CD4-positive, CD25-positive, alpha-beta regulatory T cell (primary cell): ENCODE results near the gene CACUL1. TPM values are rescaled to one million over a fixed set of nuclear protein-coding genes. Genes with fewer than 3 reads are reported as not detected.

Experiments
- ATAC-seq, 2 donors: fragments of 150-1000 bp; cut with Tn5 transposase; one replicate each; pipeline ENCODE4 v1.10.0; 2021; ENCODE audit warnings: low read depth in 2 of 2, moderate number of reproducible peaks in 2 of 2, moderate library complexity in 1 of 2
- DNase-seq, 3 donors: peaks; one replicate each; pipeline versions ENCODE4 v3.0.0 to v3.0.0-alpha.2; 2012 to 2022; ENCODE audit warnings: mixed read lengths in 1 of 3
- H3K27ac ChIP-seq: one replicate; pipeline ENCODE4 v1.7.0; 2013; ENCODE audit warnings: mild to moderate bottlenecking, low read length; ENCODE audit not compliant: insufficient read depth, poor library complexity, severe bottlenecking
- H3K27me3 ChIP-seq: one replicate; pipeline ENCODE4 v1.7.0; 2013; ENCODE audit warnings: low read length; ENCODE audit not compliant: control insufficient read depth, insufficient read depth
- H3K36me3 ChIP-seq: one replicate; pipeline ENCODE4 v1.7.0; 2013; ENCODE audit warnings: mild to moderate bottlenecking, low read length, moderate library complexity; ENCODE audit not compliant: control insufficient read depth, insufficient read depth
- H3K4me1 ChIP-seq: 2 replicates; pipeline ENCODE4 v1.7.0; 2013; ENCODE audit warnings: mild to moderate bottlenecking, low read length; ENCODE audit not compliant: insufficient read depth, control insufficient read depth, poor library complexity, severe bottlenecking
- H3K4me3 ChIP-seq: one replicate; pipeline ENCODE4 v1.7.0; 2013; ENCODE audit warnings: low read depth, mild to moderate bottlenecking, low read length, moderate library complexity
- H3K9me3 ChIP-seq, 2 experiments: 1 replicate in 1 of 2; 2 replicates in 1 of 2; pipeline ENCODE4 v1.7.0; 2013; ENCODE audit warnings: low read length in 2 of 2, mild to moderate bottlenecking in 1 of 2, moderate library complexity in 1 of 2; ENCODE audit not compliant: control insufficient read depth in 2 of 2
- H3K27ac Mint-ChIP-seq, 3 donors: one replicate each; pipeline ENCODE4 v1.8.0; 2020 to 2022; ENCODE audit warnings: mild to moderate bottlenecking in 3 of 3, mixed read lengths in 3 of 3, moderate library complexity in 2 of 3
- H3K27me3 Mint-ChIP-seq: one replicate; pipeline ENCODE4 v1.8.0; 2022; ENCODE audit warnings: mild to moderate bottlenecking, mixed read lengths
- H3K36me3 Mint-ChIP-seq: one replicate; pipeline ENCODE4 v1.8.0; 2020; ENCODE audit warnings: mixed read lengths
- H3K4me1 Mint-ChIP-seq, 4 donors: one replicate each; pipeline ENCODE4 v1.8.0; 2020 to 2022; ENCODE audit warnings: mixed read lengths in 4 of 4, mild to moderate bottlenecking in 1 of 4
- H3K4me3 Mint-ChIP-seq, 4 donors: one replicate each; pipeline ENCODE4 v1.8.0; 2020 to 2022; ENCODE audit warnings: mild to moderate bottlenecking in 4 of 4, mixed read lengths in 4 of 4, moderate library complexity in 3 of 4
- H3K9me3 Mint-ChIP-seq, 7 donors: one replicate each; pipeline ENCODE4 v1.8.0; 2020 to 2022; ENCODE audit warnings: mixed read lengths in 7 of 7, mild to moderate bottlenecking in 3 of 7, moderate library complexity in 2 of 7
- polyA plus RNA-seq, 4 donors: library from polyadenylated mRNA; unstranded; fragments of 300-500 nt; fragmentation: Illumina TruSeq; gene quantifications; one replicate each; pipeline ENCODE4 v1.2.3, GENCODE V29; 2021
- total RNA-seq: library from RNA; stranded (reverse); gene quantifications from one replicate; pipeline ENCODE4 v1.2.3, GENCODE V29; 2022

The CACUL1 gene
- total and polyA plus RNA-seq, 5 donors from 2014 or later, result 23.4 to 31.4 (median 24.6) TPM

DNA sequence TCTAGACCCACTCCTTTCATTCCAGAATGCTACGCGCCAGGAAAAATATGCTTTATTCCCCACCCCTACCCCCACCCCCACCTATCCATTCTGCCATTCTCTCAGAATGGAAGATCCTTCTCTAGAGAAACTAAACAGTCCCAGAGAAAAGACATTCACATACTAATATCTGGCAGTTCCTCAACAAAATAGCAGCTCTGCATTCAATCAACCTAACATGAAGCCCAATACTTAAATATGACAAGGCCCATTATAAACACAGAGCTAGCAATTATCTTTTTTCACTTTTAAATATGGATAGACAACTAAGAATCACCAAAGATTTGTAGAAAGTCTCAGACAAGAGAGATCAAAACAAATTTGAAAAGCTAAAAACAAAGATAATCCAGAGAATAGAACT is 16.4 kb downstream of the CACUL1 start:
- Mint-ChIP-seq H3K4me1 (peaks cover 59 to 83% (median 71%) of the 10 kb centered on the region in 4 donors), H3K36me3 (no peaks in the 10 kb centered on the region), H3K27ac (peak overlapping the region in 1 of 3 donors; percentile 63), H3K9me3 (no peaks in the 10 kb centered on the region), H3K4me3 (no peak overlapping the region), H3K27me3 (no peaks in the 10 kb centered on the region)
- ATAC-seq (no peak), DNase-seq (no peak)
- no peaks in the 10 kb centered on the region for H3K9me3 ChIP-seq
- no peak overlapping the region for H3K4me3 ChIP-seq
- no peak overlapping the region for H3K27ac ChIP-seq
- H3K27me3 ChIP-seq, result no peaks in the 10 kb centered on the region
- H3K4me1 ChIP-seq, result peaks cover 20% of the 10 kb centered on the region
- H3K36me3 ChIP-seq, result no peaks in the 10 kb centered on the region

GRCh38 chr10:118737603-118738302 is 17.0 kb downstream of the CACUL1 start:
- peaks cover 27% of the 10 kb centered on the region for H3K4me1 ChIP-seq
- Mint-ChIP-seq H3K27ac (peak overlapping the region in 1 of 3 donors; percentile 63), H3K9me3 (no peaks in the 10 kb centered on the region), H3K36me3 (no peaks in the 10 kb centered on the region), H3K4me1 (peaks cover 58 to 86% (median 72%) of the 10 kb centered on the region in 4 donors), H3K27me3 (no peaks in the 10 kb centered on the region), H3K4me3 (no peak overlapping the region)
- no peak overlapping the region for H3K4me3 ChIP-seq
- no peaks in the 10 kb centered on the region for H3K9me3 ChIP-seq
- no peak overlapping the region for H3K27ac ChIP-seq
- no peaks in the 10 kb centered on the region for H3K36me3 ChIP-seq
- ATAC-seq (no peak), DNase-seq (no peak)
- no peaks in the 10 kb centered on the region for H3K27me3 ChIP-seq

- H3K4me1 Mint-ChIP-seq, result peaks cover 68 to 94% (median 80%) of the 10 kb centered on the region in 4 donors
- DNase-seq, result no peak
- no peak for ATAC-seq
- H3K27ac Mint-ChIP-seq, result peak overlapping the region in 1 of 3 donors; percentile 73
- no peak overlapping the region for H3K4me3 Mint-ChIP-seq
- Histone ChIP-seq H3K36me3 (no peaks in the 10 kb centered on the region), H3K4me1 (peaks cover 51% of the 10 kb centered on the region), H3K27ac (no peak overlapping the region), H3K9me3 (no peaks in the 10 kb centered on the region), H3K4me3 (no peak overlapping the region), H3K27me3 (no peaks in the 10 kb centered on the region)
- no peaks in the 10 kb centered on the region for H3K36me3 Mint-ChIP-seq
- no peaks in the 10 kb centered on the region for H3K9me3 Mint-ChIP-seq
- H3K27me3 Mint-ChIP-seq, result no peaks in the 10 kb centered on the region
Measured at GRCh38 chr10:118735294-118735693, 19.5 kb downstream of the CACUL1 start.

DNA sequence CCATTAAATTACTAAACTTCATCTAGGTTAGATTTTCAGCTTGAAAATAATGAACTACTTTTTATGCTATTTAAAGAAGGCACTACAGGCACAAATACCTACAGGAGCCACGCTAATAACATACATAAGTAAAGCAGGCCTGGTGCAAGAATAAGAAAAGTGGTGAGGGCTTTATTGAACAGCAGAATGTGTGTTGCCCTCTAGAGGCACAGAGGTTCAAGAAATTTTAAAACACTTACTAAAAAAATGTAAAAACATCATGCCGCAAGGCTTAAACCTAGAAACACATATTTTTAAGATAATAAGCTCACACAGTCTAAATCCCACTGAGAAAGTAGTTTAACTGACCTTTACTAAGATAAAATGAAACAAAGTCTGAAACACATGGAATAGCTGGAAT is 20.3 kb downstream of the CACUL1 start:
- Histone ChIP-seq H3K4me1 (peaks cover 59% of the 10 kb centered on the region), H3K4me3 (no peak overlapping the region), H3K27ac (no peak overlapping the region), H3K36me3 (no peaks in the 10 kb centered on the region), H3K27me3 (no peaks in the 10 kb centered on the region), H3K9me3 (no peaks in the 10 kb centered on the region)
- no peak overlapping the region for H3K27ac Mint-ChIP-seq
- no peaks in the 10 kb centered on the region for H3K36me3 Mint-ChIP-seq
- no peak for DNase-seq
- no peak overlapping the region for H3K4me3 Mint-ChIP-seq
- H3K9me3 Mint-ChIP-seq, result no peaks in the 10 kb centered on the region
- peaks cover 73 to 95% (median 85%) of the 10 kb centered on the region in 4 donors for H3K4me1 Mint-ChIP-seq
- ATAC-seq, result no peak
- H3K27me3 Mint-ChIP-seq, result no peaks in the 10 kb centered on the region

GRCh38 chr10:118732245-118733165 is 22.3 kb downstream of the CACUL1 start:
- no peaks in the 10 kb centered on the region for H3K27me3 Mint-ChIP-seq
- H3K9me3 Mint-ChIP-seq, result no peaks in the 10 kb centered on the region
- H3K36me3 Mint-ChIP-seq, result no peaks in the 10 kb centered on the region
- H3K4me1 Mint-ChIP-seq, result peaks cover 65 to 81% (median 75%) of the 10 kb centered on the region in 4 donors
- H3K36me3 ChIP-seq, result no peaks in the 10 kb centered on the region
- H3K9me3 ChIP-seq, result no peaks in the 10 kb centered on the region
- DNase-seq (peak in 2 of 3 donors; percentile 37 to 66), ATAC-seq (peak; percentile 41 to 43)
- peak overlapping the region; percentile 53 for H3K27ac ChIP-seq
- peak overlapping the region; percentile 82 to 93 (median 87) for H3K27ac Mint-ChIP-seq
- peak overlapping the region; percentile 70 for H3K4me3 ChIP-seq
- peak overlapping the region; percentile 19 to 85 (median 71) for H3K4me3 Mint-ChIP-seq
- H3K4me1 ChIP-seq, result peaks cover 65% of the 10 kb centered on the region
- no peaks in the 10 kb centered on the region for H3K27me3 ChIP-seq

GRCh38 chr10:118730756-118731456 is 23.9 kb downstream of the CACUL1 start:
- Histone ChIP-seq H3K4me1 (peaks cover 65% of the 10 kb centered on the region), H3K27ac (no peak overlapping the region), H3K4me3 (peak overlapping the region; percentile 2), H3K27me3 (no peaks in the 10 kb centered on the region), H3K36me3 (no peaks in the 10 kb centered on the region), H3K9me3 (no peaks in the 10 kb centered on the region)
- DNase-seq, result no peak
- Mint-ChIP-seq H3K27me3 (no peaks in the 10 kb centered on the region), H3K4me3 (peak overlapping the region in 3 of 4 donors; percentile 3 to 48 (median 20)), H3K4me1 (peaks cover 55 to 71% (median 66%) of the 10 kb centered on the region in 4 donors), H3K36me3 (no peaks in the 10 kb centered on the region), H3K27ac (peak overlapping the region in 2 of 3 donors; percentile 56 to 82), H3K9me3 (no peaks in the 10 kb centered on the region)
- ATAC-seq, result no peak

DNA sequence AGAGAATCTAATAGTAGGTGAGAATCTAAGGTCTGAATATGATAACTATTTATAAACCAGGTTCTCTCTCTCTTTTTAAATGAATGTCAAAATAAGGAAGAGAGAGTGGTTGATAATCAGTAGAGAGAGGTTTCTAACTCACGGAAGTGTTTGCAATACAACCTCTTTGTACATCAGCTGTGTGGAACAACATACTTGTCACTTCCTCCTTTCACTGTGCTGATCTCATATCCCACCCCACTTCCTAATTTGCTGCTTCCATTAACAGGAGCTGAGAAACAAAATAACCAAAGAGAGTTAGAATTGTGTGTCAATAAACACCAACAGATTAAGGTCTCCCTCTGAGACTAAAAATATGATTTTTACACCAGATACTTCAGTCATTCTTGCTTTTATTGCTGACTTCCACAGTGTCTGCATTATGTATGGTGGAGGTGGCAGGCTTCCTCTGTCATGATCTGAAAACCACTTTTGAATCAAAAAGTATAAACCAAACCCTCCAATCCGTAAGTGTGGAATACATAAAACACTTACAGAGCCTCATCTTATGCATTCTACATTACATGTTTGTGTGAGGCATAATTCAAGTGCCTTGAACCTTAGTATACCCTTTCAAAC is 25.0 kb downstream of the CACUL1 start:
- no peaks in the 10 kb centered on the region for H3K9me3 Mint-ChIP-seq
- H3K4me1 ChIP-seq, result peaks cover 57% of the 10 kb centered on the region
- ATAC-seq (peak; percentile 63 to 76), DNase-seq (peak in 2 of 3 donors; percentile 28 to 41)
- H3K27me3 ChIP-seq, result no peaks in the 10 kb centered on the region
- no peaks in the 10 kb centered on the region for H3K27me3 Mint-ChIP-seq
- H3K27ac ChIP-seq, result peak overlapping the region; percentile 56
- peak overlapping the region; percentile 39 for H3K4me3 ChIP-seq
- H3K4me3 Mint-ChIP-seq, result peak overlapping the region in 3 of 4 donors; percentile 17 to 50 (median 22)
- peaks cover 47 to 61% (median 55%) of the 10 kb centered on the region in 4 donors for H3K4me1 Mint-ChIP-seq
- H3K27ac Mint-ChIP-seq, result peak overlapping the region; percentile 80 to 90 (median 82)
- no peaks in the 10 kb centered on the region for H3K36me3 ChIP-seq
- H3K36me3 Mint-ChIP-seq, result peaks cover 3% of the 10 kb centered on the region
- no peaks in the 10 kb centered on the region for H3K9me3 ChIP-seq
